OCI-LY7 (cell line): ENCODE data around the gene PARVB. TPM values are rescaled to one million over a fixed set of nuclear protein-coding genes. Genes with fewer than 3 reads are reported as not detected.

Experiments used
- BruUV-seq: library from RNA; stranded (reverse); fragments of 400-500 nt; replicated peaks from 2 replicates; lab custom pipeline; 2021; lab: Mats Ljungman, UMichigan
- CTCF ChIA-PET: fragments of 300-600 bp; sonication (Branson Sonifier 250); formaldehyde crosslinking; loops from one replicate; lab custom pipeline; 2022; ENCODE audit warnings: antibody characterized with exemption; ENCODE audit not compliant: unreplicated experiment; lab: Charles Lee
- POLR2A ChIA-PET: fragments of 300-600 bp; sonication (Branson Sonifier 250); formaldehyde crosslinking; loops from one replicate; lab custom pipeline; 2022; ENCODE audit warnings: antibody characterized with exemption; lab: Charles Lee
- DNase-seq: peaks from one replicate; pipeline ENCODE4 v3.0.0-alpha.2; 2015; ENCODE audit warnings: low spot score
- H2AFZ ChIP-seq: fragments of 200-600 bp; sonication (generic), shearing (Covaris generic); 2 replicates; pipeline ENCODE4 v1.6.1; 2014; ENCODE audit warnings: mild to moderate bottlenecking, antibody characterized with exemption, low read length, moderate library complexity
- H3K27ac ChIP-seq: fragments of 200-600 bp; sonication (generic); 2 replicates; pipeline ENCODE4 v1.5.1; 2014; ENCODE audit warnings: mixed run types, low read depth, mild to moderate bottlenecking, moderate library complexity, low read length, inconsistent platforms; ENCODE audit not compliant: poor library complexity, severe bottlenecking
- H3K36me3 ChIP-seq: fragments of 200-600 bp; sonication (generic); 2 replicates; pipeline ENCODE4 v1.6.1; 2014; ENCODE audit warnings: mild to moderate bottlenecking, antibody characterized with exemption, low read length, moderate library complexity, mixed read lengths; ENCODE audit not compliant: insufficient read depth
- H3K4me1 ChIP-seq: fragments of 200-600 bp; sonication (generic); 2 replicates; pipeline ENCODE4 v1.5.1; 2014; ENCODE audit warnings: mild to moderate bottlenecking, low read length; ENCODE audit not compliant: insufficient read depth, poor library complexity, severe bottlenecking
- H3K4me2 ChIP-seq: fragments of 200-600 bp; sonication (generic); 2 replicates; pipeline ENCODE4 v1.6.1; 2014; ENCODE audit warnings: mild to moderate bottlenecking, low read length
- H3K4me3 ChIP-seq: fragments of 200-600 bp; sonication (generic); 2 replicates; pipeline ENCODE4 v1.5.1; 2014; ENCODE audit warnings: mild to moderate bottlenecking, low read depth, low read length; ENCODE audit not compliant: poor library complexity, severe bottlenecking
- H3K79me2 ChIP-seq: fragments of 200-600 bp; sonication (generic); 2 replicates; pipeline ENCODE4 v1.6.1; 2016; ENCODE audit warnings: low read depth, mild to moderate bottlenecking, low read length, moderate library complexity, mixed read lengths; ENCODE audit not compliant: insufficient read depth
- H3K9me2 ChIP-seq: fragments of 200-600 bp; sonication (generic); 2 replicates; pipeline ENCODE4 v1.6.1; 2016; ENCODE audit warnings: mild to moderate bottlenecking, low read length, mixed read lengths; ENCODE audit not compliant: insufficient read depth
- H3K9me3 ChIP-seq: fragments of 200-600 bp; sonication (generic); 2 replicates; pipeline ENCODE4 v1.6.1; 2014; ENCODE audit warnings: mild to moderate bottlenecking, mixed run types, low read length, mixed read lengths
- H4K20me1 ChIP-seq: fragments of 200-600 bp; sonication (generic); 2 replicates; pipeline ENCODE4 v1.6.1; 2014; ENCODE audit warnings: mild to moderate bottlenecking, antibody characterized with exemption, low read length, moderate library complexity, mixed read lengths; ENCODE audit not compliant: insufficient read depth
- CTCF ChIP-seq: fragments of 200-600 bp; sonication (generic); conservative IDR thresholded peaks from 2 replicates; pipeline ENCODE4 v1.5.1; 2014; ENCODE audit warnings: mild to moderate bottlenecking, antibody characterized with exemption, low read length, moderate library complexity, mixed read lengths
- EZH2phosphoT487 ChIP-seq: fragments of 200-600 bp; sonication (generic); IDR thresholded peaks from 2 replicates; pipeline ENCODE4 v1.6.1; 2018; ENCODE audit warnings: low read depth, borderline replicate concordance, mild to moderate bottlenecking, mixed run types, antibody characterized with exemption, low read length, moderate library complexity, mixed read lengths
- intact Hi-C: fragments of 100-400 bp; cut with micrococcal nuclease; formaldehyde crosslinking; loops from one replicate; pipeline ENCODE4 v1.10.0; 2022; ENCODE audit not compliant: unreplicated experiment
- total RNA-seq, 2 experiments: library from RNA; depleted of rRNA in 1 of 2; stranded (reverse); fragments of >200 nt in 1 of 2; shearing (Covaris generic) in 1 of 2; gene quantifications; 2 replicates each; pipeline ENCODE4 v1.2.3, GENCODE V29; 2014 to 2022

The PARVB gene
- total RNA-seq, 2 experiments from 2014 or later: 0.34 TPM; not detected in 1

DNA sequence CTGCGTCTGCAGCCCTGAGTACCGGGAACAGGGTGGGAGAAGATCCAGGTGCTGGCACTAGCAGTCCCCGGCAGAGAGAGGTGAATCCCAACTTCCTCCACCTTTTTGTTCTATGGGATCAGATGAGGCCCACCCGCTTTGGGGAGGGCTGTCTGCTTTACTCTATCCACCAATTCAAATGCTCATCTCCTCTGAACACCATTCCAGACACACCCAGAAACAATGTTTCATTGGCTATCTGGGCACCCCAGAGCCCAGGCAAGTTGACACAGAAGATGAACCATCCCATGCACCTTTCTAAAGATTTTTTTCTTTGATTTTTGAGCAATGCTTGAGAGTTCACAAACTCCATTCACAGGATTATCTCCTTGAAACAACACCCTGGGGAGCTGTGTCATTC, 78.0 kb downstream of the PARVB start:
- H3K36me3 ChIP-seq: no peaks in the 10 kb centered on the region
- no TSS peak for BruUV-seq
- no peak for DNase-seq
- no peak overlapping the region for H3K27ac ChIP-seq
- no peak overlapping the region for H3K4me2 ChIP-seq
- H3K9me3 ChIP-seq: no peaks in the 10 kb centered on the region
- no peaks in the 10 kb centered on the region for H3K79me2 ChIP-seq
- no peaks in the 10 kb centered on the region for H3K9me2 ChIP-seq
- no peak overlapping the region for H2AFZ ChIP-seq
- no peaks in the 10 kb centered on the region for H4K20me1 ChIP-seq
- ChIA-PET CTCF (no interaction called here), POLR2A (interaction anchor here (0.7 kb wide), 1 partner anchor 80 kb away, joined by 3 read pairs; no protein-coding TSS in a partner anchor)
- H3K4me1 ChIP-seq: no peaks in the 10 kb centered on the region
- intact Hi-C loops: no loop called here
- no peak overlapping the region for H3K4me3 ChIP-seq
- TF ChIP-seq EZH2phosphoT487 (no peak), CTCF (no peak)

GRCh38 chr22:44102856-44103255, 78.8 kb downstream of the PARVB start:
- no TSS peak for BruUV-seq
- Histone ChIP-seq H4K20me1 (no peaks in the 10 kb centered on the region), H3K36me3 (no peaks in the 10 kb centered on the region), H3K79me2 (no peaks in the 10 kb centered on the region), H3K27ac (no peak overlapping the region), H3K9me2 (no peaks in the 10 kb centered on the region), H2AFZ (no peak overlapping the region), H3K4me2 (no peak overlapping the region), H3K4me1 (no peaks in the 10 kb centered on the region), H3K9me3 (no peaks in the 10 kb centered on the region), H3K4me3 (no peak overlapping the region)
- DNase-seq: no peak
- TF ChIP-seq EZH2phosphoT487 (no peak), CTCF (no peak)
- ChIA-PET CTCF (no interaction called here), POLR2A (interaction anchor here (0.7 kb wide), 1 partner anchor 79 kb away, joined by 3 read pairs; no protein-coding TSS in a partner anchor)
- intact Hi-C loops: no loop called here

- H3K4me3 ChIP-seq: no peak overlapping the region
- POLR2A ChIA-PET: no interaction called here
- intact Hi-C loops: no loop called here
- DNase-seq: no peak
- no peaks in the 10 kb centered on the region for H3K4me1 ChIP-seq
- H4K20me1 ChIP-seq: no peaks in the 10 kb centered on the region
- no peaks in the 10 kb centered on the region for H3K36me3 ChIP-seq
- no peaks in the 10 kb centered on the region for H3K9me2 ChIP-seq
- BruUV-seq: no TSS peak
- H3K27ac ChIP-seq: no peak overlapping the region
- H2AFZ ChIP-seq: no peak overlapping the region
- TF ChIP-seq CTCF (no peak), EZH2phosphoT487 (no peak)
- CTCF ChIA-PET: interaction anchor here (0.6 kb wide), 1 partner anchor 307 kb away, joined by 3 read pairs; no protein-coding TSS in a partner anchor
- no peak overlapping the region for H3K4me2 ChIP-seq
- no peaks in the 10 kb centered on the region for H3K9me3 ChIP-seq
- H3K79me2 ChIP-seq: no peaks in the 10 kb centered on the region
Observed at GRCh38 chr22:44103735-44104480, 79.8 kb downstream of the PARVB start.
